H9 (cell line): ENCODE data around the gene ITPR2. TPM values are rescaled to one million over a fixed set of nuclear protein-coding genes. Genes with fewer than 3 reads are reported as not detected.
A peak's percentile ranks its signal among the peaks of the same experiment; 100 is the strongest.

Experiments
- DNase-seq: peaks from one replicate; pipeline ENCODE4 v3.0.0-alpha.2; 2017
- H2AFZ ChIP-seq: one replicate; pipeline ENCODE4 v1.6.1; 2013; ENCODE audit warnings: mild to moderate bottlenecking, low read length, control low read depth, moderate library complexity
- H2AK5ac ChIP-seq: 2 replicates; pipeline ENCODE4 v1.6.1; 2013; ENCODE audit warnings: low read length, control low read depth, mixed read lengths; ENCODE audit not compliant: insufficient read length
- H2BK120ac ChIP-seq: one replicate; pipeline ENCODE4 v1.6.1; 2013; ENCODE audit warnings: low read depth, mild to moderate bottlenecking, low read length, control low read depth, inconsistent platforms; ENCODE audit not compliant: poor library complexity, severe bottlenecking
- H2BK12ac ChIP-seq: 2 replicates; pipeline ENCODE4 v1.6.1; 2013; ENCODE audit warnings: low read length, control low read depth, mixed read lengths, low read depth; ENCODE audit not compliant: insufficient read length
- H2BK15ac ChIP-seq: 2 replicates; pipeline ENCODE4 v1.6.1; 2013; ENCODE audit warnings: low read depth, low read length, control low read depth
- H2BK20ac ChIP-seq: one replicate; pipeline ENCODE4 v1.6.1; 2013; ENCODE audit warnings: low read depth, mild to moderate bottlenecking, low read length, control low read depth, inconsistent platforms; ENCODE audit not compliant: poor library complexity, severe bottlenecking
- H2BK5ac ChIP-seq: 2 replicates; pipeline ENCODE4 v1.6.1; 2013; ENCODE audit warnings: low read length, control low read depth, mixed read lengths; ENCODE audit not compliant: insufficient read length
- H3K14ac ChIP-seq: 2 replicates; pipeline ENCODE4 v1.6.1; 2013; ENCODE audit warnings: low read length, control low read depth; ENCODE audit not compliant: insufficient read depth
- H3K18ac ChIP-seq: 2 replicates; pipeline ENCODE4 v1.6.1; 2013; ENCODE audit warnings: low read depth, mild to moderate bottlenecking, mixed read lengths, low read length, control low read depth; ENCODE audit not compliant: insufficient read length
- H3K23ac ChIP-seq: 2 replicates; pipeline ENCODE4 v1.6.1; 2013; ENCODE audit warnings: low read length, control low read depth, mixed read lengths, low read depth; ENCODE audit not compliant: insufficient read length
- H3K23me2 ChIP-seq: 2 replicates; pipeline ENCODE4 v1.6.1; 2013; ENCODE audit warnings: low read depth, mild to moderate bottlenecking, mixed read lengths, low read length, control low read depth; ENCODE audit not compliant: insufficient read length, poor library complexity, severe bottlenecking
- H3K27ac ChIP-seq: 2 replicates; pipeline ENCODE4 v1.5.1; 2013; ENCODE audit warnings: low read length, control low read depth, mixed read lengths, low read depth; ENCODE audit not compliant: insufficient read length
- H3K27me3 ChIP-seq: 2 replicates; pipeline ENCODE4 v1.6.1; 2013; ENCODE audit warnings: low read length, control low read depth, inconsistent platforms; ENCODE audit not compliant: insufficient read depth
- H3K4ac ChIP-seq: 2 replicates; pipeline ENCODE4 v1.6.1; 2013; ENCODE audit warnings: low read depth, mild to moderate bottlenecking, control low read depth, inconsistent platforms, low read length, moderate library complexity
- H3K4me1 ChIP-seq: 2 replicates; pipeline ENCODE4 v1.6.1; 2013; ENCODE audit warnings: low read length, control low read depth, inconsistent platforms; ENCODE audit not compliant: insufficient read depth
- H3K4me2 ChIP-seq: 2 replicates; pipeline ENCODE4 v1.6.1; 2013; ENCODE audit warnings: low read length, control low read depth, mixed read lengths; ENCODE audit not compliant: insufficient read length, insufficient read depth
- H3K56ac ChIP-seq: 2 replicates; pipeline ENCODE4 v1.6.1; 2013; ENCODE audit warnings: low read depth, mild to moderate bottlenecking, mixed read lengths, low read length, control low read depth; ENCODE audit not compliant: insufficient read length
- H3K79me1 ChIP-seq: 2 replicates; pipeline ENCODE4 v1.6.1; 2013; ENCODE audit warnings: low read depth, mild to moderate bottlenecking, moderate library complexity, low read length, control low read depth, inconsistent platforms; ENCODE audit not compliant: insufficient read depth, poor library complexity, severe bottlenecking
- H3K79me2 ChIP-seq: 2 replicates; pipeline ENCODE4 v1.6.1; 2013; ENCODE audit warnings: low read length, control low read depth, inconsistent platforms; ENCODE audit not compliant: insufficient read depth
- H3K9ac ChIP-seq: 2 replicates; pipeline ENCODE4 v1.6.1; 2013; ENCODE audit warnings: low read length, control low read depth, mixed read lengths; ENCODE audit not compliant: insufficient read length; ENCODE audit errors: extremely low read depth
- H3K9me3 ChIP-seq: one replicate; pipeline ENCODE4 v1.6.1; 2013; ENCODE audit warnings: low read depth, low read length, inconsistent platforms; ENCODE audit not compliant: control insufficient read depth
- H3T11ph ChIP-seq: one replicate; pipeline ENCODE4 v1.6.1; 2013; ENCODE audit warnings: mild to moderate bottlenecking, low read length, control low read depth, inconsistent platforms
- H4K20me1 ChIP-seq: one replicate; pipeline ENCODE4 v1.6.1; 2013; ENCODE audit not compliant: control insufficient read depth, insufficient read length, insufficient read depth
- H4K5ac ChIP-seq: 2 replicates; pipeline ENCODE4 v1.6.1; 2013; ENCODE audit warnings: low read depth, mild to moderate bottlenecking, mixed read lengths, low read length, control low read depth; ENCODE audit not compliant: insufficient read length
- H4K8ac ChIP-seq: replicated peaks from 2 replicates; pipeline ENCODE4 v1.6.1; 2013; ENCODE audit warnings: low read length, control low read depth, mixed read lengths, low read depth; ENCODE audit not compliant: insufficient read length
- H4K91ac ChIP-seq: 2 replicates; pipeline ENCODE4 v1.6.1; 2013; ENCODE audit warnings: low read depth, mild to moderate bottlenecking, moderate library complexity, mixed read lengths, low read length, control low read depth; ENCODE audit not compliant: insufficient read length
- H3K27ac Mint-ChIP-seq, 3 experiments: 2 replicates in 2 of 3; 3 replicates in 1 of 3; pipeline ENCODE4 v1.8.0; 2020 to 2021; ENCODE audit warnings: mixed read lengths in 3 of 3, mild to moderate bottlenecking in 1 of 3, moderate library complexity in 1 of 3
- H3K27me3 Mint-ChIP-seq: 2 replicates; pipeline ENCODE4 v1.8.0; 2021; ENCODE audit warnings: low read depth, mild to moderate bottlenecking, moderate library complexity, mixed read lengths
- H3K36me3 Mint-ChIP-seq, 3 experiments: 2 replicates in 2 of 3; 3 replicates in 1 of 3; pipeline ENCODE4 v1.8.0; 2020 to 2021; ENCODE audit warnings: low read depth in 3 of 3, mixed read lengths in 3 of 3; ENCODE audit not compliant: insufficient read depth in 1 of 3
- H3K4me1 Mint-ChIP-seq, 2 experiments: 2 replicates each; pipeline ENCODE4 v1.8.0; 2020; ENCODE audit warnings: mixed read lengths in 2 of 2
- H3K4me3 Mint-ChIP-seq, 2 experiments: 2 replicates in 1 of 2; 3 replicates in 1 of 2; pipeline ENCODE4 v1.8.0; 2020 to 2021; ENCODE audit warnings: mild to moderate bottlenecking in 2 of 2, mixed read lengths in 2 of 2, moderate library complexity in 1 of 2
- H3K9me3 Mint-ChIP-seq, 2 experiments: 2 replicates in 1 of 2; 3 replicates in 1 of 2; pipeline ENCODE4 v1.8.0; 2020; ENCODE audit warnings: mild to moderate bottlenecking in 2 of 2, mixed read lengths in 2 of 2, moderate library complexity in 1 of 2
- CTCF ChIP-seq: fragments of 200-600 bp; sonication (generic); conservative IDR thresholded peaks from 3 replicates; pipeline ENCODE4 v1.8.0; 2021; ENCODE audit warnings: antibody characterized with exemption, mild to moderate bottlenecking
- WGBS: extraction: QIAGEN DNeasy Blood & Tissue Kit; methylation state at CpG from one replicate; pipeline ENCODE4 v1.1.7; 2013; ENCODE audit warnings: missing lambda C conversion rate, low lambda C conversion rate, mixed read lengths; ENCODE audit not compliant: insufficient read length; ENCODE audit errors: extremely low coverage; 5-methylcytosine and 5-hydroxymethylcytosine counted together
- total RNA-seq: library from RNA; stranded (reverse); gene quantifications from 2 replicates; pipeline ENCODE4 v1.2.1, GENCODE V29; 2021

ITPR2 gene
- total RNA-seq, 1 experiment from 2014 or later = 14.8 TPM

GRCh38 chr12:26512213-26512612 lies 320.8 kb downstream of the ITPR2 start:
- H3K4me1 Mint-ChIP-seq = peaks cover 35 to 45% of the 10 kb centered on the region in 2 experiments
- no peak for TF ChIP-seq CTCF
- no peak for DNase-seq
- Histone ChIP-seq H4K20me1 (no peaks in the 10 kb centered on the region), H3K79me2 (no peaks in the 10 kb centered on the region), H3K27me3 (no peaks in the 10 kb centered on the region), H4K5ac (no peak overlapping the region), H3K27ac (peak overlapping the region; percentile 84), H3K4ac (no peak overlapping the region), H2BK20ac (no peak overlapping the region), H3K56ac (no peak overlapping the region), H3T11ph (no peak overlapping the region), H4K91ac (no peak overlapping the region), H3K23ac (no peak overlapping the region), H3K9ac (no peak overlapping the region), H2BK15ac (no peak overlapping the region), H2BK5ac (no peak overlapping the region), H3K9me3 (no peaks in the 10 kb centered on the region), H2AFZ (no peak overlapping the region), H3K4me2 (no peak overlapping the region), H2AK5ac (no peak overlapping the region), H3K14ac (no peak overlapping the region), H2BK12ac (no peak overlapping the region), H3K79me1 (no peaks in the 10 kb centered on the region), H3K4me1 (peaks cover 11% of the 10 kb centered on the region; the same call in 1 of the 2 replicates), H3K18ac (no peak overlapping the region), H2BK120ac (no peak overlapping the region), H3K23me2 (no peaks in the 10 kb centered on the region), H4K8ac (no peak overlapping the region)
- no CpG with 5 or more reads among the region's 3 CpGs for WGBS
- H3K4me3 Mint-ChIP-seq = no peak overlapping the region
- H3K27ac Mint-ChIP-seq = peak overlapping the region; percentile 49 to 99 (median 89)
- no peaks in the 10 kb centered on the region for H3K27me3 Mint-ChIP-seq
- H3K9me3 Mint-ChIP-seq = no peaks in the 10 kb centered on the region; a peak in 2 of 5 replicates
- H3K36me3 Mint-ChIP-seq = no peaks in the 10 kb centered on the region; a peak in 2 of 7 replicates
